GM19328 (cell line): Measurements from ENCODE around the gene BCAS3.

Experiments used
- ATAC-seq: cut with Tn5 transposase; IDR thresholded peaks from one replicate; pipeline ENCODE4 v1.9.1; 2021; ENCODE audit warnings: mild to moderate bottlenecking, moderate library complexity; ENCODE audit not compliant: unreplicated experiment

The BCAS3 gene

DNA sequence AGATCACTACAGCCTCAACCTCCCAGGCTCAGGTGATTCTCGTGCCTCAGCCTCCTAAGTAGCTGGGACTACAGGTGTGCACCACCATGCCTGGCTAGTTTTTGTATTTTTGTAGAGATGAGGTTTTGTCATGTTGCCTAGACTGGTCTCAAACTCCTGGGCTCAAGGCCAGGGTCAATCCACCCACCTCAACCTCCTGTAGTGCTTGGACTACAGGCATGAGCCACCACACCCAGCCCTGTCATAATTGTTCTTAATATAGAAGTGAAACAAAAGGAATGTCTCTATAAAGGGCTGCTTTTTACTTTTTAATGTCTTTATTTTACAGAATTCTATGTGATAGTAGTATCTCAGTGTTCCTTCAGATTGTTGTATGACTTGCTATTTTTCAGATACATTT lies 376.8 kb downstream of the BCAS3 start:
- no peak for ATAC-seq

DNA sequence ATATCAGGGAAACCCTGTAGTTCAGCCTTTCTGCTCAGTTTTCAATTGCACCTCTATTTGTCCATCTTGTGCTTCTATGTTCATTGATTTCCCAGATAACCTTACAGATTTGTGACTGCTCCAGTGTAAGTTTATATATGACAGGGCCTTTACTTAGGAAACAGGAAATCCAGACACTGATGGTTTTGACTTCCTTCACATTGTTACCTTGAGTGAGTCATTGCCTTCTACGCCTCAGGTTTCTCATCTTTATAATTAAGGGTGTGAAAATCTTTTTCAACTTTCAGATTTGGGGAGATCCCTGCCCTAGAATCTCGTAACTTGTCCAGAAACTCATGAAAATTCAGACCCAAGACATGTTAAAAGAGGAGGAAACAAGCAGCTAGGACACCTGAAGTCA lies 379.6 kb downstream of the BCAS3 start:
- no peak for ATAC-seq

DNA sequence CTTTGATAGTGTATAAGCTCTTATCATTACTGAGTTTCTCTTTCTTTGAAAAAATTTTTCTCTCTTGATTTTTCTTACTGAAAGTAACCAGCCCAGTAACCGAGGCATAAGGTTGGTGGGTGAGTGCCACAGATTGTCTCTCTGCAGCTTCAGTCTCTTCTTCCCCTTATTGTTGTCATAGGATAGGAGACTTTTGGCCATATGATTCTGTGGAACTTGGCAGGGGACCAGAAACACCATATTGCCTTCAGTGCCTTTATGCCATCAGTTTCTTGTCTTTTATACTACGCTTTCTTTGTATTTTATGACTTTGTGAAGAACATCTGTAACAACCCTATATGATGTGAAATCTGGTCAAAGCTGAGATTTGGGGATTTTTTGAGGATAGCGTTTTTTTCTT lies 380.4 kb downstream of the BCAS3 start:
- no peak for ATAC-seq

DNA sequence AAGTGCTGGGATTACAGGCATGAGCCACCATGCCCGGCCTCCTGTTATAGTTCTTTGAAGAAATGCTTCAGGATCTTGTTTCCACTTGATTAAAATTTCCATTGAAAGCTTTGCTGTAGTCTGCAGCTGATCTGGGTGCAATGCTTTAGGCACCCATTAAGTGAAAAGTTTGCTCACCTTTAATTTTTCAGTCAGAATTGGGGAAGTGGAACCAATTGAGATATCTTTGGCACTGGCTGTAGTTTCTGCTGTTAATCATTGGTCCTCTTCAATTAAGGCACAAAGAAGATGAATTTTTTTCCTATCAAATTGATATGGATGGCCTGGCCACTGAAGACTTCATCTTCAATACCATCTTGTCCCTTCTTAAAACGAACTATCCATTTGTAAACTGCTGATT lies 385.9 kb downstream of the BCAS3 start:
- no peak for ATAC-seq

DNA sequence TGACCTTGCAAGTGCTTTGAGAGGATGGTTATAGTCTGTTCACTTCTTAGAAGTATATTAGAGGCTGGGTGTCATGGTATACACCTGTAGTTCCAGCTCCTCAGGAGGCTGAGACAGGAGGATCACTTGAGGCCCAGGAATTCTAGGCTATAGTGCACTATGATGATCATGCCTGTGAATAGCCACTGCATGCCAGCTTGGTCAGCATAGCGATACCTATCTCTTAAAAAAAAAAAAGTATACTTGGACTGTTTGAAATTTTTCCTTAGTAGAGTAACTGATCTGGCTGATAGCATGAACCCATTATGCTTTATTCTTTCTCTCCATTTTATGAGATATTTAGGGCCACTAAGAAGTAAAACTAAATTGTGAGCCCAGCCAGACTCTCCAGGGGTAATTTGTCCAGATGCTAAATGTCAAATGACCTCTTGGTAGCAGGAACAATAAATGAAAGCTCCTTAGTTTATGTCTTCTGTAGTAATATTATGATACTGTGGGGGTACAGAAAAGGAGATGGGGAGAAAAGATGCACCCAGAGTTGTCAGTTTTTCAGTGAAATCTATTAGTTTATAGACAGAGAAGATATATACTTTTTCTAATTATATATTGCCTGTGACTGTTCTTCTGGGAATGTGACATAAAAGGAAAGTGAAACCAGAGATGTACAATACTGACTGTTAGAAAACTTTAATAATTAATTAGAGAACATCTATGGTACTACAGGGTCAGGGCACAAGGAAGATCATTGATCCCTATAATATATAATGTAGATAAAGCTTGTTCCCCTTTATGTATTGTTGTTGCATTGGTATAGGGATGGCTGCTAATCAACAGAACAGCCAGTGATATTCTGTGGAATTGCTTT lies 386.7 kb downstream of the BCAS3 start:
- ATAC-seq = no peak

DNA sequence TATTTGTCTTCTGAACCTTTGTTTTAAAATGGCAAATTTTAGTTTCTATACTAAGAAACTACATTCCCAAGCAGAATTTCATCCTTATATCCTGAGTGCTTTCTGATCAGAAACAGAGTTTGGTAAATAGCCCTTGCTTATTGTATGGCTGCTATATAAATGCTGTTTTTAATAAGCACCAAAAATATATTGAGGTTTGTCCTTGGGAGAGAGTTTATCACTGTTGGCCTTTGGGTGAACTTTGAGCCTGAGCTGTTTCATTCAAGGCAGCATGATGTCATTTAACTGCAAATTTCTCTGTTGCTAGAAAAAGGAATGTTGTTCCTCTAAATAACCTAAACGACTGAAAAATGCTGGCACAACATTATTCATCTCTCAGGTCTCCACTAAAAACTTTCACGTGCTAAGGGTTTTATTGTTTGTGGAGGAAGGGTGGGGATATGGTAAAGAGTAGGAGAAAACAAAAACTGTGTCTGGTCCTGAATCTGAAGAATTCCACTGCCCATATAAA lies 387.7 kb downstream of the BCAS3 start:
- no peak for ATAC-seq

DNA sequence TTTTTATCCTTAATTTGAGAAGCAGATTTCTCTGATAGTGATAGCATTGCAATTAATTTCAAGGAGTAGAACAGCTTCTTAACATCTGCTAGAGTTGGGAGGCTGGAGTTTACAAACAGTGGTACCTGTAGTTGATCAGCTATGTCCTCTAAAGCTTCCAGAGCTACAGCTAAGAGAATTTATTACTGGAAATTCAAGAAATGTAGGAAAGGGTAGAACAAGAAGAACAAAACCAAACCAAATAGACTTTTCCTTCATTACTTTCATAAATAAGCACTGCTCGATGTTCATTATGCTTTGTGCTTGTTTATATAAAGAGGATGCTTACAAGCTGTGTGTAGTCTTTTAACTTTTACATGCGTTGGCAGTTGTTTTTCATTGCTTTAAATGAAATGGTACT lies 388.4 kb downstream of the BCAS3 start:
- ATAC-seq = no peak

DNA sequence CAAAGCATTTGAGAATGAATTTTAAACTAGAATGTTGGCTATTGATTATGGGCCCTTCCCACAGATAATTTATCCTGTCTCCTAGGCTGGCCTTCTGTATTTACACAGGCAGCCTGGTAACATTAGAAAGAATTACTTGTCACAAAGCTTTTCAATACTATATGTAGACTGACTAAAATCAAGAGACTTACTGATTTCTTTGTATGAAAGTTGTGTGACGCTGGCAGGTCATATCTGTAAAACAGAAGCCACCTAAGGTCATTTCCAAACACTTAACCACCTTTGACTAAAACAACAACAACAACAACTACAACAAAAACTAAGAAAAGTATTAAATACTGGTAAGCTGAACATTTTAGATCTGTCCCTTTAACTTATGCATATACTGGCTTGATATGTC lies 393.0 kb downstream of the BCAS3 start:
- no peak for ATAC-seq

DNA sequence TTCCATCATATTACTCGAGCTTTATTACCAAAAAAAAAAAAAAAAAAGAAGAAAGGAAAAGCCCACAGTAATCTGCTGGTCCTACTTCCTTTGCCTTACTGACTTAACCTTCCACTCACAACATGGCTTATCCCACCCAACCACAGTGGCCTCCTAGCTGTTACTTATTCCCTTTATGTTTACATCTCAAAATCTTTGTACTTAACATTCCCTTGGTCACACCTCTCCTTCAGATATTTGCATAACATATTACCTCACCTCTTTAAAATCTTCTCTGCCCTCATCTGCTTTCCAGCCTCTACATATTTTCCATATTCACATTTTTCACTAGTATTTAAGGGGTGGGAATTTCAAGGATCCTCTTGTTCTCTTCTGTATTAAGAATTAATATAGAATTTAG lies 395.0 kb downstream of the BCAS3 start:
- no peak for ATAC-seq

DNA sequence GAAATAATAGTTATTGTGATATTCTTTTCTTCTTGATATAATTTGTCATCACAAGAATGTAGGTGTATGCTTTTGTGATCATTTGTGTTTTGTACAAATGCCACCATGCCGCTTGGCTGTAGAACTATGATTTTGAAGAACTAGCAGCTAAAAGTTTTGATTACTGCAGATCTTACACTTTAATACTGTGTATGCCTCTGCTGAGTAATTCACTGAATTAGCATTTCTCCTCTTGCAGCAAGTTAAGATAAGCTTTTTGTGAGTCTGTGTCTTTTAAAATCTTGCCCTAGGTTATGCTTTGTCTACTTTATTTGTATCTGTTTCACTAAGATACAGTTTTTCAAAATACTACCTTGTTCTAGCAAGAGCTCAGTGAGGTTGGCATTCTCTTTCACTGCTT lies 395.5 kb downstream of the BCAS3 start:
- ATAC-seq = no peak

DNA sequence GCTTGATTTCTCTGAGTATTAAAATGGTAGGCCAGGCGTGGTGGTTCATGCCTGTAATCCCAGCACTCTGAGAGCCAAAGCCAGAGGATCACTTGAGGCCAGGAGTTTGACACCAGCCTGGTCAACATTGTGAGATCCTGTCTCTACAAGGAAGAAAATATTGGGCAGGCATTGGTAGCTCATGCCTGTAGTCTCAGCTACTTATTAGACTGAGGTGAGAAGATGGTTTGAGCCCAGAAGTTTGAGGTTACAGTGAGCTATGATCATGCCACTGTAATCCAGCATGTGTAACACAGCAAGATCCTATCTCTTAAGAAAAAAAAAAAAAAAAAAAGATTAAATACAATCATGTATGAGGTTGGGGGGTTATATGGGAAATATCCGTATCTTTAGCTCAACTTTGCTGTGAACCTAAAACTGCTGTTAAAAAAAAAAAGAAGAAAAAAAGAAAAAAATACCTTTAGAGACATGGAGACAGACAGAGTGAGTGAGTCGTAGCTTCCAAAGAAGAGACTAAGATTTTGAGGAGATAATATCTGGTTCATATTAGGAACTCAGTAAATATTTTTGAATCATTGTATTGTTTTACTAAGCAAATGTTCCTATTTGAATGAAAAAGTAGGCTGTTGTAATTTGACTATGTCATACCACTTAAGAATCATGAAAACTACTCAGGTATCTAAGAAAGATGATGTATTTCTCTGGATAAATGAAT lies 396.3 kb downstream of the BCAS3 start:
- ATAC-seq = no peak

DNA sequence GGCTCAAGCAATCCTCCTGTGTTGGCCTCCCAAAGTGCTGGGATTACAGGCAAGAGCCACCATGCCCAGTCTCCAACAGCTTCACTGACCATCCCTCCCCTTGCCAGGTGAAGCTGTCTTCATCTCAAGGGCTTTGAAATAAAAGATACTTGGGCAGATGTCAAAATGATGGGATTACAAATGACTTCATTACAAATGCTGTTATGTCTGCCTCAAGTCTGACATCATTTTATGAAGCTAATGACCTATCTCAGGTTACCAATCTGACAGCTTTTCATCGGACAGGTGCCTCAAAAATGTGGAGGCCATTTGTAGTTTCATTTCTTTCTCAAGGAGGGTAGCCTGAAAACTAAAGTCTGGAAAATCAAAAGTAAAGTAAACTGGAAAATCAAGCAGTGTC lies 398.3 kb downstream of the BCAS3 start:
- ATAC-seq = no peak

DNA sequence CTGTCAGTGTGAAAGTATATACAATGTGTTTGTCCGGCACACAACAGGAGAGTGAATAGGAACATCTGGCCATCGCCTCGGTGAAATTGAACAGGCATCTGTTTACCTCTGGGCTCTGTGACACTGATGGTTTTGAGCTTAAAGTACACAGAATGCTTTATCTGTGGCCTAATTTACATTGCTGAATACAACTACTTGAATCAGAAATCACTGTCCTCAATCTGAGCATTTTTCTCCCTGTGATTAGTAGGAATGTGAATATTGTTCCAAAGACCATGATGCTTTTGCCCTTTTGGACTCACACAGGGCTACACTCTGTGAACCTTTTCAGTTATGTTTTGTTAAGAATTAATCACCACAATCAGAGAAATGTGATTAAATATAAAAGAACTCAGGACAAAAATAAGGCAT lies 399.0 kb downstream of the BCAS3 start:
- ATAC-seq = no peak

DNA sequence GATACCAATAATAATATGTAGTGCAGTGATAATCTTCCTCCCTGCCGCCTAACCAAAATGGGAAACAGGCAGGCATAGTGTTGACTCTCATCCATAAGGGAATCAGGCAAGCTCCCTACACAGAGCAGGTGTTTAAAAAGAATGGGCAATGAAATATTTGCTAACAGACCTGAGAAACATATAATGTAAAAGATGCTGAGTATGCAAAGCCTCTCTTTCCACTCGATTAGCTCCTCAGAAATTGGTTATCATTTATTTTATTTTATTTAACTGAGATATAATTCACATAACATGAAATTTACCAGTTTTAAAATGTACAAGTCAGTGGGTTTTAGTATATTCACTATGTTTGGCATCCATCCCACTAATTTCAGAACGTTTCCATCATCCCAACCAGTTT lies 404.3 kb downstream of the BCAS3 start:
- no peak for ATAC-seq

DNA sequence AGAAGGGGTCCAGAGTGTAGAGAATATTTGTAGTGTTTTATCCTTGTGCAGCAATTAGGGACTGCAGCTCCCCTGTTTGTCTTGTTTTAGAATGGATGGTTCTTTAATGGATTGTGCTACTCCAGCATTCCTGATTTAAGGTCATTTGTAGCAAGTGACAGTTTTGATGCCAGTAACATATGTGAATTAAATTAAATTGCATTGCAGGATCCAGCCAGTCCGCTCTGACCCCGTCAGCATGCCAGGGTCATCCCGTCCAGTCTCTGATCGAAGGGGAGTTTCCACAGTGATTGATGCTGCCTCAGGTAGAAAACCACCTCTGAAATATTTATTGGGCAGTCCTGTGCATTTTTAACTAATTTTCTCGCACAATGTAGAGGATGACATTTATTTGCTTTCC lies 406.6 kb downstream of the BCAS3 start:
- ATAC-seq = no peak

DNA sequence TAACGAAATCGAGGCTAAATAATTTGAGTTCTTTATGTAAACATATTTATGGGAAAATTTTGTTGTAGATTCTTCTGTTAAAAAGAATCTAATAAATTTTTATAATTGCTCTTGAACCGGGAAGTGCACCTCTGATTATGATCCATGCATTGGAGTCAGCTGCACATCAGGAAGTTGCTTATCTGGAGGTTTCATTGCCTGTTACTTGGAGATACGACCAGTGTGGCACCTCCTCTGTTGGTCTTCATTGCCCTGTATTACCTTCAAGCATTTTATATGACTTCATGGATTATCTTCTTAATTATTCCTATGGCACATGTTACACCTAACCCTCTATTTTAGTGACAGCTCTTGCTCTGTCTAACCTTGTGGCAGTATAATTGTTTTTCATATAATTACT lies 409.4 kb downstream of the BCAS3 start:
- ATAC-seq = no peak

DNA sequence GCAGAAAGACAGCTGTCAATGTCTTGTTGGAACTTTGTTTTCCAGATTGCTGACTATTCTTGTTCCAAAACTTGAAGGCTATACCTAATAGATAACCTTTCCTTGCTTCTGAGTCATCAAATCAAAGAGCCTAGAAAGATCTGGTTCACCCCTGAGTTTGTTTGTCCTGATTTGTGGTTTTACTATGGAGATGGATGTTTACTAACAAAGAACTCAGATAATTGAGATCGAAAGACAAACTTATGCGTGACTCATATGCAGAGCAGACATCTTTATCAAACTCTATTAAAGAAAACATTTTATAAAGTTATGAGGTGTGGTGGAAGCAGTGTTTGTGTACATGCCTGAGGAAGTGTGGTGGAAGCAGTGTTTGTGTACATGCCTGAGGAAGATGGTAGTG lies 410.9 kb downstream of the BCAS3 start:
- ATAC-seq = no peak

DNA sequence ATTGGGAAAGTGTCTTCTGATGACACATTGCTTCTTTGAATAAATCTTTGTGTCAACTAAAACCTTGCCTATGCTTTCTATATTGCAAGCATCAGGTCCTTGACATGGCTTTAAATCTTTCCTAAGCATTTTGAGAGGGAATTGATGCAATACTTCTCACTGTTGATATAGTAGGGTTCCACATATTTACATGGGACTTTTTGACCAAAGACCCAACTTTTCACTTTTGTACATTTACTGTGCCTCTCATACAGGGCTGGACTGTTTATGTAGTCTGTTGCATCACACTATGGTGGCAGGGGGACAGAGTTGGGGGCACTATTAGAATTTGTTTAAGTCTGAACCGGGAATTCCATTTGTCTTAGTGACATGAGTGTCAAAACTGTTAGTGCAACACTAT lies 413.4 kb downstream of the BCAS3 start:
- ATAC-seq = no peak

DNA sequence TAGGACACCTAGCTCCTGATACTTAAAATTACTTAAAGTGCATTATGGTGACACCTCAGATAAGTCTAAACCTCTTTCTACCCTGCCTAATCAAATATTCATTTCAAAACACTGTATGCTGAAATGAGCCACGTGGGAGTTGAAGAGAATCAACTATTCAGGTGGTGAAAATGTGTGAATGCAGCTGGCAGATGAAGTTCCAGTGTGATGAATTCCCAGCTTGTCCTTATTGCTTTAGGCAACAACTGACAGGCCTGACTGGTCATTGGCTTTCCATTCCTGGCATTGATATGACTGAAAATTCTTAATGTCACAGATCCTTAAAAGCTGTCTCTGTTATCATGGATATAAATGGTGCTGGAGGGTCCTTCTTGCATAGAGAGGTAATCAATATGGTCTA lies 420.1 kb downstream of the BCAS3 start:
- no peak for ATAC-seq

DNA sequence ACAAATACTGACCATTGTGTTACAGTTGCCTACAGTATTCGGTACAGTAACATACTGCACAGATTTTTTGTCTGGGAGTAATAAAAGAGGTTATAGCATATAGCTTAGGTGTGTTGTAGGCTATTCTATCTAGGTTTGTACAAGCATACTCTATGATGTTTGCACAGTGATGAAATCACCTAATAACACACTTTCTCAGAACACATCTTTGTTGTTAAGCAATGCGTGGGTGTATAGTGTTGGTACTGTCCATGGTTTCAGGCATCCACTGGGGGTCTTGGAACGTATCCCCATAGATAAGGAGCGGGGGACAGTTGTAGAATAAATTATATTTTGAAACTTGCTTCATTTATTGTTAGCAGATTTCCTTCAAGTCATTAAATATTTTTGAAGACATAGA lies 428.7 kb downstream of the BCAS3 start:
- no peak for ATAC-seq

DNA sequence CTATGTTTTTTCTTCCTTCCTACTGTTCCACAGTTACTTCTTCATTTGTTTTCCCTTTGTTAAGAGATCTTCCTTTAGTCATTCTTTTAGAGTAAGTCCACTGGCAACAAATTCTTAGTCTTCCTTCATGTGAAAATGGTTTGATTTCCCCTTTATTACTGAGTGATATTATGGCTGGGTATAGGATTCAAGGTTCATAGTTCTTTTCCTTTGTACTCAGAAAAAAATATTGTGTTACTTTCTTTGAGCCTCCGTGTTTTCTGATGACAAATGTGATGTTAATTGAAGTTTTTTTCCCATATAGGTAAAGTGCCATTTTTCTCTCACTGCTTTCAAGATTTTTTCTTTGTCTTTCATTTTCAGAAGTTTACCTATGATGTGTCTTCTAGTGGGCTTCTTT lies 438.9 kb downstream of the BCAS3 start:
- ATAC-seq = no peak

DNA sequence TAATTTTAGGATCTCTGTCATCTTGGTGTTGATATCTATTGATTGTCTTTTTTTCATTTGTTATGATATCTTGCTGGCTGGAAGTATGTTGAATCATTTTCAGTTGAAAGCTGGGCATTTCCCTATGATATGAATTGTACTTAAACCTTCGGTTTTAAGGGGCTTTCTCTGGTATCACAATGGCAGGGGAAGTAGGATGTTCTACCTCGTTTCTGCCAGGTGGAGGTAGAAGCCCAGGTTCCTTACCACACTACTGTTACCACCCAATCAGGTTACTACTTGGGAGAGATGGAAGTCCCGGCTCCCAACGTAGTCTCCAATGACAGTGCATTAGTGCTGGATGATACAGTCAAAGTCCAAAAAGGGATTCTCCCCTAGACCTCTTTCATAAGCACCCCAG lies 440.3 kb downstream of the BCAS3 start:
- ATAC-seq = no peak
